Caco-2 (cell line): ENCODE results near the gene CAPN15. TPM values are rescaled to one million over a fixed set of nuclear protein-coding genes. Genes with fewer than 3 reads are reported as not detected.

ENCODE experiments used
- BruUV-seq: library from RNA; stranded (reverse); fragments of 400-500 nt; replicated peaks from 2 replicates; lab custom pipeline; 2021; lab: Mats Ljungman, UMichigan
- CTCF ChIA-PET: fragments of 300-600 bp; sonication (Branson Sonifier 250); formaldehyde crosslinking; loops from one replicate; lab custom pipeline; 2022; ENCODE audit warnings: antibody characterized with exemption; lab: Charles Lee
- POLR2A ChIA-PET: fragments of 300-600 bp; sonication (Branson Sonifier 250); formaldehyde crosslinking; loops from one replicate; lab custom pipeline; 2022; ENCODE audit warnings: antibody characterized with exemption; lab: Charles Lee
- DNase-seq, 2 experiments: peaks; one replicate each; pipeline versions ENCODE4 v3.0.0 to v3.0.0-alpha.2; 2020 to 2022
- H3K27me3 ChIP-seq: replicated peaks from 2 replicates; pipeline ENCODE4 v1.6.0; 2011; ENCODE audit warnings: low read length; ENCODE audit not compliant: control insufficient read depth, insufficient read depth
- H3K36me3 ChIP-seq: 2 replicates; pipeline ENCODE4 v1.5.1; 2011; ENCODE audit warnings: low read length; ENCODE audit not compliant: control insufficient read depth, insufficient read depth
- H3K4me1 ChIP-seq: fragments of 250-450 bp; sonication (Bioruptor Pico); 2 replicates; pipeline ENCODE4 v1.5.1; 2020; ENCODE audit warnings: mild to moderate bottlenecking
- H3K4me3 ChIP-seq: 2 replicates; pipeline ENCODE4 v1.5.1; 2011; ENCODE audit warnings: low read depth, mild to moderate bottlenecking, control low read depth, low read length
- H3K9me3 ChIP-seq: fragments of 250-450 bp; sonication (Bioruptor Pico); 2 replicates; pipeline ENCODE4 v1.5.1; 2020; ENCODE audit warnings: mild to moderate bottlenecking, moderate library complexity
- H3K27ac Mint-ChIP-seq: one replicate; pipeline ENCODE4 v1.8.0; 2022; ENCODE audit warnings: mixed read lengths; ENCODE audit not compliant: unreplicated experiment
- H3K27me3 Mint-ChIP-seq: one replicate; pipeline ENCODE4 v1.8.0; 2022; ENCODE audit warnings: mixed read lengths; ENCODE audit not compliant: insufficient read depth, unreplicated experiment
- H3K36me3 Mint-ChIP-seq: one replicate; pipeline ENCODE4 v1.8.0; 2022; ENCODE audit warnings: mild to moderate bottlenecking, mixed read lengths; ENCODE audit not compliant: insufficient read depth, unreplicated experiment
- H3K4me1 Mint-ChIP-seq: one replicate; pipeline ENCODE4 v1.8.0; 2022; ENCODE audit warnings: low read depth, mixed read lengths; ENCODE audit not compliant: unreplicated experiment
- H3K4me3 Mint-ChIP-seq: one replicate; pipeline ENCODE4 v1.8.0; 2022; ENCODE audit warnings: mild to moderate bottlenecking, moderate library complexity, mixed read lengths; ENCODE audit not compliant: unreplicated experiment
- H3K9me3 Mint-ChIP-seq: one replicate; pipeline ENCODE4 v1.8.0; 2022; ENCODE audit warnings: mixed read lengths; ENCODE audit not compliant: unreplicated experiment
- intact Hi-C: fragments of 100-400 bp; cut with micrococcal nuclease; formaldehyde crosslinking; loops from one replicate; pipeline ENCODE4 v1.10.0; 2022; ENCODE audit not compliant: unreplicated experiment
- total RNA-seq: library from RNA; stranded (reverse); gene quantifications from 2 replicates; pipeline ENCODE4 v1.2.3, GENCODE V29; 2022
- TF ChIP-seq, protein P1 (sequence below), 2 experiments: fragments of 200-600 bp in 1 of 2; IDR thresholded peaks; 1 replicate in 1 of 2; 2 replicates in 1 of 2; pipeline versions ENCODE4 v1.5.1 to v1.8.0; 2011 to 2022; ENCODE audit warnings: antibody characterized with exemption in 1 of 2, control low read depth in 1 of 2, inconsistent platforms in 1 of 2, low read depth in 1 of 2, low read length in 1 of 2, mild to moderate bottlenecking in 1 of 2, moderate library complexity in 1 of 2; ENCODE audit not compliant: insufficient read depth in 1 of 2, severe bottlenecking in 1 of 2, unreplicated experiment in 1 of 2

CAPN15 gene
- total RNA-seq, 1 experiment from 2014 or later: 85.3 TPM

DNA sequence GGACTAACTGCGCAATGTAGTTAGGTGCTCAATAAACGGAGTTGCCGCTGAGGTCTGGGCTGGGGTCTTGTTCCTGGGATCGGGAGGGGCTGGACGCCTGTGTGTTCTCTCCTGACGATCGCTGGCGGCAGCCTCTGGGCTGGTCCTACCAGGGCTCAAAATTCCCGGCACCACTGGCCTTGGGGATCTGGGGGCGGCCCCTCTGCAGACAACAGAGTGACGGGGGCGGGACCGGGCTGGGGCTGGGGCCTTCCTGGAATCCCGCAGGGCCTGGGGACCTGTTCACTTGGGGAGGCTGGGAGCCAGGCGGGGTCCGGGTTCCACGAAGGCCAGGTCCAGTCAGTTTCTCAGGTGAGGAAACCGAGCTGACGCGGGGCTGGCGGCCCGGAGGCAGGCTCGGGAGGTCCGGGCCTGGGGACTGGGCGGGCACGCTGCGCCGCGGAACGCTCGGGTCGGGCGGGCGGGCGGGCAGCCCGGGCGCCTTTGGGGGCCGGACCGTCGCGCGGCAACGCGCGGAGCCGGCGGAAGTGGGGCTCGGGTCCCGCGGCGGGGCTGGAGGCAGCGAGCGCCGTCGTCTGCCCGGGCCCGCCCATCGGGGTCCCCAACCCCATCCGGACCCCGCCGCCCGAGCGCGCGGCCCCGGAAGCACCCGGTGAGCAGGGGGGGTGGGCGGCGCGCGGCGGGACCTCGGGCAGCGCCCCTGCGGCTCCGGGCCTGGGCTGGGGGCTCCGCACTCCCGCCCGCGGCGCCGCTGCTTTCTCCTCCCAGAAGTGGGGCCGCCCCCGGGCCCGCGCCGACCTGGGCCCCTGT, 42.1 kb downstream of the CAPN15 start, which contains the start of gene PIGQ:
Gene PIGQ, plus strand, starts transcription at position 524 of the 810 bp plus-strand sequence. CDS start 4,107 bp downstream, outside the sequence.
- CTCF ChIA-PET: no interaction called here
- peak; percentile 69 to 73 for DNase-seq
- H3K27ac Mint-ChIP-seq: peak within 1 kb of the TSS; percentile 85
- H3K36me3 ChIP-seq: no peaks in the 10 kb centered on the region
- no TSS peak for BruUV-seq
- no peaks in the 10 kb centered on the region for H3K9me3 ChIP-seq
- POLR2A ChIA-PET: no interaction called here
- intact Hi-C loops: no loop called here
- peaks cover 5% of the 10 kb centered on the region for H3K36me3 Mint-ChIP-seq
- TF ChIP-seq, protein P1, sequence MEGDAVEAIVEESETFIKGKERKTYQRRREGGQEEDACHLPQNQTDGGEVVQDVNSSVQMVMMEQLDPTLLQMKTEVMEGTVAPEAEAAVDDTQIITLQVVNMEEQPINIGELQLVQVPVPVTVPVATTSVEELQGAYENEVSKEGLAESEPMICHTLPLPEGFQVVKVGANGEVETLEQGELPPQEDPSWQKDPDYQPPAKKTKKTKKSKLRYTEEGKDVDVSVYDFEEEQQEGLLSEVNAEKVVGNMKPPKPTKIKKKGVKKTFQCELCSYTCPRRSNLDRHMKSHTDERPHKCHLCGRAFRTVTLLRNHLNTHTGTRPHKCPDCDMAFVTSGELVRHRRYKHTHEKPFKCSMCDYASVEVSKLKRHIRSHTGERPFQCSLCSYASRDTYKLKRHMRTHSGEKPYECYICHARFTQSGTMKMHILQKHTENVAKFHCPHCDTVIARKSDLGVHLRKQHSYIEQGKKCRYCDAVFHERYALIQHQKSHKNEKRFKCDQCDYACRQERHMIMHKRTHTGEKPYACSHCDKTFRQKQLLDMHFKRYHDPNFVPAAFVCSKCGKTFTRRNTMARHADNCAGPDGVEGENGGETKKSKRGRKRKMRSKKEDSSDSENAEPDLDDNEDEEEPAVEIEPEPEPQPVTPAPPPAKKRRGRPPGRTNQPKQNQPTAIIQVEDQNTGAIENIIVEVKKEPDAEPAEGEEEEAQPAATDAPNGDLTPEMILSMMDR (IDR thresholded peaks at IDR 0.05; ENCODE audit: insufficient read depth in 1 of 2, low read depth in 1 of 2, low read length in 1 of 2, severe bottlenecking in 1 of 2, unreplicated experiment in 1 of 2): no peak
- peak within 1 kb of the TSS; percentile 59 for H3K4me3 ChIP-seq
- no peaks in the 10 kb centered on the region for H3K27me3 Mint-ChIP-seq
- peak within 1 kb of the TSS; percentile 75 for H3K4me3 Mint-ChIP-seq
- H3K4me1 Mint-ChIP-seq: peaks cover 12% of the 10 kb centered on the region
- H3K4me1 ChIP-seq: peaks cover 9% of the 10 kb centered on the region; the same call in 1 of the 2 replicates
- H3K9me3 Mint-ChIP-seq: no peaks in the 10 kb centered on the region
- H3K27me3 ChIP-seq: no peaks in the 10 kb centered on the region

DNA sequence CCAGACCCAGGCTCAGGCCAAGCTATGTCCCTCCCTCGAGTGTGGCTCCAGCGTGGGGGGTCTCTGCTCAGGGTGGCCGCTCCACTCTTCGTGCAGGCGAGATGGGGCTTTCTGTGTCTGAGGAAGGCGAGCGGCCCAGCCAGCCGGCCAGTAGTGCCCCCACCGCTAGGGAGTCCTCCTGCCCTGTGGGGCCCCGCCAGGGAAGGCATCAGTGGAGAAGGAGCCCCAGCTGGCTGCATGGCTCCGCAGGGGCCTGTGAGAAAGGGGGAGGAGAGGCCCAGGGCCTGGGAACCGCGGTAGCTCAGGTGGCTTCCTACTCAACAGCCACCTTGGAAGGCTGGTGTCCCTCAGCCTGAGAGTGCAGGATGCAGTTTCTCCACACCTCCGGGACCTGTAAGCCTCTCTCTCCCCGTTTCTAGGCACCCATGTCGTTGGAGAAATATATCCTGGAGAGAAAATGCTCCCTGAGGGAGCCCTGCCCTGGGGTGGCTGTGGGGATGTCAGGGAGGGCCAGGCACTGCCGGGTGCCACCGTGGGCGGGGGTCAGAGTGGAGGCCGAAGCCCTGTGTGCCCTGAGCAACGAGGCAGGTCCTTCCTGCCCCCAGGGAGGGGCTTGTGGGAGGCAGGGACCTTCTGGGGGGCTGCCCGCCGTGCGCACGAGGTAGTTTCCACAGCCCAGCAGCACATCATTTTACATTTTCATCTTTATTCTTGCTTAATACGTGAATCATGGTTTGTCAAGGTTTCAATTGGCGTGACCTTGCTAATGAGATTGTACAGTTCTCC, 45.5 kb downstream of the CAPN15 start:
- Mint-ChIP-seq H3K27me3 (no peaks in the 10 kb centered on the region), H3K4me1 (peaks cover 12% of the 10 kb centered on the region), H3K36me3 (peaks cover 6% of the 10 kb centered on the region), H3K9me3 (no peaks in the 10 kb centered on the region), H3K27ac (no peak overlapping the region), H3K4me3 (no peak overlapping the region)
- Histone ChIP-seq H3K36me3 (no peaks in the 10 kb centered on the region), H3K27me3 (no peaks in the 10 kb centered on the region), H3K4me3 (no peak overlapping the region), H3K9me3 (no peaks in the 10 kb centered on the region), H3K4me1 (peaks cover 6% of the 10 kb centered on the region; the same call in 1 of the 2 replicates)
- TF ChIP-seq, protein P1 (IDR thresholded peaks at IDR 0.05; ENCODE audit: insufficient read depth in 1 of 2, low read depth in 1 of 2, low read length in 1 of 2, severe bottlenecking in 1 of 2, unreplicated experiment in 1 of 2): no peak
- ChIA-PET CTCF (no interaction called here), POLR2A (no interaction called here)
- DNase-seq: no peak
- no TSS peak for BruUV-seq
- intact Hi-C loops: no loop called here

DNA sequence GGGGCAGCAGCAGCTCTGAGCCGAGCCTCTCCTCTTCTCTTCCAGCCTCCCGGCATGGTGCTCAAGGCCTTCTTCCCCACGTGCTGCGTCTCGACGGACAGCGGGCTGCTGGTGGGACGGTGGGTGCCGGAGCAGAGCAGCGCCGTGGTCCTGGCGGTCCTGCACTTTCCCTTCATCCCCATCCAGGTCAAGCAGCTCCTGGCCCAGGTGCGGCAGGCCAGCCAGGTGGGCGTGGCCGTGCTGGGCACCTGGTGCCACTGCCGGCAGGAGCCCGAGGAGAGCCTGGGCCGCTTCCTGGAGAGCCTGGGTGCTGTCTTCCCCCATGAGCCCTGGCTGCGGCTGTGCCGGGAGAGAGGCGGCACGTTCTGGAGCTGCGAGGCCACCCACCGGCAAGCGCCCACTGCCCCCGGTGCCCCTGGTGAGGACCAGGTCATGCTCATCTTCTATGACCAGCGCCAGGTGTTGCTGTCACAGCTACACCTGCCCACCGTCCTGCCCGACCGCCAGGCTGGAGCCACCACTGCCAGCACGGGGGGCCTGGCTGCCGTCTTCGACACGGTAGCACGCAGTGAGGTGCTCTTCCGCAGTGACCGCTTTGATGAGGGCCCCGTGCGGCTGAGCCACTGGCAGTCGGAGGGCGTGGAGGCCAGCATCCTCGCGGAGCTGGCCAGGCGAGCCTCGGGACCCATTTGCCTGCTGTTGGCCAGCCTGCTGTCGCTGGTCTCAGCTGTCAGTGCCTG, 46.7 kb downstream of the CAPN15 start:
- no peak for DNase-seq
- Histone ChIP-seq H3K4me1 (peaks cover 2% of the 10 kb centered on the region; the same call in 1 of the 2 replicates), H3K36me3 (no peaks in the 10 kb centered on the region), H3K4me3 (no peak overlapping the region), H3K27me3 (no peaks in the 10 kb centered on the region), H3K9me3 (no peaks in the 10 kb centered on the region)
- intact Hi-C loops: no loop called here
- BruUV-seq: no TSS peak
- CTCF ChIA-PET: no interaction called here
- Mint-ChIP-seq H3K9me3 (no peaks in the 10 kb centered on the region), H3K4me1 (peaks cover 12% of the 10 kb centered on the region), H3K36me3 (peaks cover 6% of the 10 kb centered on the region), H3K27me3 (no peaks in the 10 kb centered on the region), H3K4me3 (no peak overlapping the region), H3K27ac (no peak overlapping the region)
- POLR2A ChIA-PET: no interaction called here
- TF ChIP-seq, protein P1 (IDR thresholded peaks at IDR 0.05; ENCODE audit: insufficient read depth in 1 of 2, low read depth in 1 of 2, low read length in 1 of 2, severe bottlenecking in 1 of 2, unreplicated experiment in 1 of 2): no peak
